IPS-11a (cell line): Measurements from ENCODE around the gene ANKRD9.
"Not testable (repeated sequence)": the region's sequence is repeated elsewhere in the genome, so short reads cannot be mapped to it uniquely, and the experiment has no call there.

Experiments used
- H3K4me3 ChIP-seq: one replicate; pipeline ENCODE4 v1.5.1; 2013; ENCODE audit warnings: low read depth, low read length, control low read depth

Gene ANKRD9

GRCh38 chr14:102509746-102510615, at the start of gene ANKRD9:
TSS of gene ANKRD9 (minus strand) at chr14:102509776. CDS start at chr14:102507889, 1,887 bp downstream.
- peak within 1 kb of the TSS; percentile 70 for H3K4me3 ChIP-seq

GRCh38 chr14:102558556-102558955, 49.0 kb upstream of the ANKRD9 start:
- no peak overlapping the region for H3K4me3 ChIP-seq

GRCh38 chr14:102557434-102558226, 48.1 kb upstream of the ANKRD9 start:
- no peak overlapping the region for H3K4me3 ChIP-seq

GRCh38 chr14:102556098-102556677, 46.6 kb upstream of the ANKRD9 start:
- no peak overlapping the region for H3K4me3 ChIP-seq

GRCh38 chr14:102554821-102555819, 45.5 kb upstream of the ANKRD9 start:
- peak overlapping the region; percentile 56 for H3K4me3 ChIP-seq

- H3K4me3 ChIP-seq = no peak overlapping the region
Measured at GRCh38 chr14:102551995-102552705, 42.6 kb upstream of the ANKRD9 start.

- H3K4me3 ChIP-seq = not testable (repeated sequence)
Measured at GRCh38 chr14:102550927-102551401, 41.4 kb upstream of the ANKRD9 start.

GRCh38 chr14:102548616-102549240, 39.2 kb upstream of the ANKRD9 start:
- H3K4me3 ChIP-seq = no peak overlapping the region

GRCh38 chr14:102545461-102546265, 36.1 kb upstream of the ANKRD9 start:
- no peak overlapping the region for H3K4me3 ChIP-seq

- H3K4me3 ChIP-seq = no peak overlapping the region
Measured at GRCh38 chr14:102544747-102545460, 35.3 kb upstream of the ANKRD9 start.

- H3K4me3 ChIP-seq = no peak overlapping the region
Measured at GRCh38 chr14:102544046-102544746, 34.6 kb upstream of the ANKRD9 start.

- H3K4me3 ChIP-seq = no peak overlapping the region
Measured at GRCh38 chr14:102541771-102542170, 32.2 kb upstream of the ANKRD9 start.

GRCh38 chr14:102541029-102541491, 31.5 kb upstream of the ANKRD9 start:
- H3K4me3 ChIP-seq = not testable (repeated sequence)

GRCh38 chr14:102540315-102541028, 30.9 kb upstream of the ANKRD9 start:
- no peak overlapping the region for H3K4me3 ChIP-seq

- no peak overlapping the region for H3K4me3 ChIP-seq
Measured at GRCh38 chr14:102539544-102540314, 30.2 kb upstream of the ANKRD9 start.
